GM23248 (cell line): Measurements from ENCODE around the gene RET.

Experiments used
- EZH2 ChIP-seq: fragments of 200-600 bp; sonication (generic); IDR thresholded peaks from 2 replicates; pipeline ENCODE4 v1.6.1; 2018; ENCODE audit warnings: antibody characterized with exemption, mild to moderate bottlenecking; ENCODE audit not compliant: insufficient read depth, poor library complexity, severe bottlenecking
- EZH2phosphoT487 ChIP-seq: fragments of 200-600 bp; sonication (generic); IDR thresholded peaks from 2 replicates; pipeline ENCODE4 v1.6.1; 2018; ENCODE audit warnings: antibody characterized with exemption, moderate library complexity, mild to moderate bottlenecking, low read depth; ENCODE audit not compliant: insufficient read depth

DNA sequence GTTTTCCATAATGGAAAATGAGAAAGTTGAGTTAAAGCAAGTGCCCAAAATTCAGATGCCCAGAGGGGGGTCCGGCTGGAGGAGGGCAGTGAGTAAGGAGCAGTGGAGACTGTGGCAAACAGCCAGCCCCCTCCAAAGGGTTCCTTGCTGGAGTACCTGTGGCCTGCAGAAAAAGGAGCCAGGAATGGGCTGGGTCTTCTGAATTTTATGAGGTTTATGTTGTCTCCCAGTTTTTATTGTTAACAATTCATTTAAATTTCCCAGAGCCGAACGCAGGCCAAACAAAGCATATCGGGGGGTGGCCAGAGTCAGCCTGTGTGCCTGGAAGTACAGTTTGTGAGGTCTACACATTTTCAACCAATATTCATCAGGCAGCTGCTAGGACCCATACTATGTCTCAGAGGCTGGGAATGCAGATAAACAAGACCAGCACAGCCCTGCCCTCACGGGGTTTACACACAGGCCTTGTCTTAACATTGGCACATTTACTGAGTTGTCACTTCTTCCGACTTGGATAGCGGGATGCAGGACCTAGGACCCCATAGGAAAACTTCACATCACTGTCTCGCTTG lies 48.5 kb downstream of the RET start:
- no peak for TF ChIP-seq EZH2
- TF ChIP-seq EZH2phosphoT487, result no peak
